ENCODE results near the gene ALKBH3. TPM values are rescaled to one million over a fixed set of nuclear protein-coding genes. Genes with fewer than 3 reads are reported as not detected.

The ALKBH3 gene
- total RNA-seq, 1 donor = 47.8 TPM

GRCh38 chr11:43922295-43922648 lies 41.6 kb downstream of the ALKBH3 start:
- Histone ChIP-seq H3K27me3 (ENCODE audit: insufficient read depth, low read length) (no peaks in the 10 kb centered on the region), H2AFZ (ENCODE audit: low read length) (no peak overlapping the region), H4K20me1 (ENCODE audit: insufficient read depth, low read length) (no peaks in the 10 kb centered on the region), H3K4me2 (ENCODE audit: insufficient read depth, low read length) (no peak overlapping the region), H3K36me3 (ENCODE audit: insufficient read depth, low read length) (peaks cover 11% of the 10 kb centered on the region), H3K4me3 (ENCODE audit: insufficient read depth, low read length) (no peak overlapping the region), H3K4me1 (ENCODE audit: insufficient read depth, low read length) (peaks cover 28% of the 10 kb centered on the region), H3K79me2 (ENCODE audit: insufficient read depth, low read length) (no peaks in the 10 kb centered on the region), H3K9me3 (ENCODE audit: low read depth, low read length) (no peaks in the 10 kb centered on the region), H3K27ac (ENCODE audit: low read depth, low read length) (peak overlapping the region; percentile 80)
- no peak for TF ChIP-seq CTCF (IDR thresholded peaks at IDR 0.05; ENCODE audit: extremely low read depth, low read depth, low read length)
- no peak for DNase-seq (ENCODE audit: insufficient read length, low spot score, missing footprints)

- H3K4me1 ChIP-seq (ENCODE audit: insufficient read depth, low read length) = peaks cover 28% of the 10 kb centered on the region
- DNase-seq (ENCODE audit: insufficient read length, low spot score, missing footprints) = peak; percentile 30
Observed at GRCh38 chr11:43922744-43923405, 42.2 kb downstream of the ALKBH3 start.

GRCh38 chr11:43923406-43924111 lies 42.9 kb downstream of the ALKBH3 start:
- peak overlapping the region; percentile 42 for H3K4me2 ChIP-seq (ENCODE audit: insufficient read depth, low read length)
- H3K27ac ChIP-seq (ENCODE audit: low read depth, low read length) = peak overlapping the region; percentile 80
- no peaks in the 10 kb centered on the region for H4K20me1 ChIP-seq (ENCODE audit: insufficient read depth, low read length)
- H3K27me3 ChIP-seq (ENCODE audit: insufficient read depth, low read length) = no peaks in the 10 kb centered on the region
- H3K9me3 ChIP-seq (ENCODE audit: low read depth, low read length) = no peaks in the 10 kb centered on the region
- H3K4me3 ChIP-seq (ENCODE audit: insufficient read depth, low read length) = no peak overlapping the region
- DNase-seq (ENCODE audit: insufficient read length, low spot score, missing footprints) = peak; percentile 89
- peaks cover 11% of the 10 kb centered on the region for H3K36me3 ChIP-seq (ENCODE audit: insufficient read depth, low read length)
- H3K79me2 ChIP-seq (ENCODE audit: insufficient read depth, low read length) = no peaks in the 10 kb centered on the region
- H3K4me1 ChIP-seq (ENCODE audit: insufficient read depth, low read length) = peaks cover 28% of the 10 kb centered on the region
- peak overlapping the region; percentile 45 for H2AFZ ChIP-seq (ENCODE audit: low read length)
- no peak for TF ChIP-seq CTCF (IDR thresholded peaks at IDR 0.05; ENCODE audit: extremely low read depth, low read depth, low read length)

More at GRCh38 chr11:43922744-43923405, 42.2 kb downstream of the ALKBH3 start:
- TF ChIP-seq CTCF (IDR thresholded peaks at IDR 0.05; ENCODE audit: extremely low read depth, low read depth, low read length) = no peak
- H3K9me3 ChIP-seq (ENCODE audit: low read depth, low read length) = no peaks in the 10 kb centered on the region
- H4K20me1 ChIP-seq (ENCODE audit: insufficient read depth, low read length) = no peaks in the 10 kb centered on the region
- peaks cover 11% of the 10 kb centered on the region for H3K36me3 ChIP-seq (ENCODE audit: insufficient read depth, low read length)
- H3K27me3 ChIP-seq (ENCODE audit: insufficient read depth, low read length) = no peaks in the 10 kb centered on the region
- no peak overlapping the region for H3K4me3 ChIP-seq (ENCODE audit: insufficient read depth, low read length)
- H3K4me2 ChIP-seq (ENCODE audit: insufficient read depth, low read length) = no peak overlapping the region
- no peak overlapping the region for H2AFZ ChIP-seq (ENCODE audit: low read length)
- H3K27ac ChIP-seq (ENCODE audit: low read depth, low read length) = peak overlapping the region; percentile 80
- H3K79me2 ChIP-seq (ENCODE audit: insufficient read depth, low read length) = no peaks in the 10 kb centered on the region

- Histone ChIP-seq H3K27me3 (ENCODE audit: insufficient read depth, low read length) (no peaks in the 10 kb centered on the region), H3K4me3 (ENCODE audit: insufficient read depth, low read length) (no peak overlapping the region), H3K27ac (ENCODE audit: low read depth, low read length) (peak overlapping the region; percentile 80), H3K4me2 (ENCODE audit: insufficient read depth, low read length) (peak overlapping the region; percentile 42), H3K9me3 (ENCODE audit: low read depth, low read length) (no peaks in the 10 kb centered on the region), H3K36me3 (ENCODE audit: insufficient read depth, low read length) (peaks cover 7% of the 10 kb centered on the region), H2AFZ (ENCODE audit: low read length) (no peak overlapping the region), H3K79me2 (ENCODE audit: insufficient read depth, low read length) (no peaks in the 10 kb centered on the region), H4K20me1 (ENCODE audit: insufficient read depth, low read length) (no peaks in the 10 kb centered on the region), H3K4me1 (ENCODE audit: insufficient read depth, low read length) (peaks cover 28% of the 10 kb centered on the region)
- peak; percentile 15 for TF ChIP-seq CTCF (IDR thresholded peaks at IDR 0.05; ENCODE audit: extremely low read depth, low read depth, low read length)
- peak; percentile 37 for DNase-seq (ENCODE audit: insufficient read length, low spot score, missing footprints)
Observed at GRCh38 chr11:43924112-43924855, 43.7 kb downstream of the ALKBH3 start.

Data from osteoblast (primary cell).